Keratinocyte (primary cell): ENCODE results near the gene LCE6A.

Experiments
- EZH2 ChIP-seq: IDR thresholded peaks from one replicate; pipeline ENCODE4 v1.6.1; 2012; ENCODE audit warnings: inconsistent platforms, mild to moderate bottlenecking, low read length, moderate library complexity
- TF ChIP-seq, protein P1 (sequence below), 3 experiments: IDR thresholded peaks in 1 of 3; conservative IDR thresholded peaks in 1 of 3; optimal IDR thresholded peaks in 1 of 3; 2 replicates in 2 of 3; 3 replicates in 1 of 3; pipeline versions ENCODE3 to v1.5.1; 2011; ENCODE audit warnings: low read length in 3 of 3, mild to moderate bottlenecking in 3 of 3, moderate library complexity in 2 of 3, control low read depth in 1 of 3, inconsistent platforms in 1 of 3; ENCODE audit not compliant: insufficient read depth in 2 of 3; ENCODE audit errors: extremely low read depth in 1 of 3

DNA sequence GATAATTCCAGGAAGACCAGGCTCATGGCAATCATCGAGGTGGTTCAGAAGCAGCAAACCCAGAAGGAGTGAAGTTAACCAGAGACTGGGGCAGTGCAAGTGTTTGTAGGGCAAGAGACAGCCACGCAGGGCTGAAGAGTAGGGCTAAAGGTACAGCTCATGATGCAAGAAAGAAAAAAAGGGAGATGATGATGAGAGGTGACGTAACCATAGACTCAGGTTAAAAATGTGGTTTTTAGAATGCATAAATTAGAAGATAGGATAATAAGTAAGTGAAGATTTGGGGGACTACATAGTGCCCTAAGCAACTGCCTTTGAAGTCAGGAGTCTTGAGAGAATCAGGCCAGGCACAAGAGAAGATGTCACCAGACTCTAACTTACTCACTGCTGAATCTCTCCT lies 17.5 kb downstream of the LCE6A start:
- TF ChIP-seq, protein P1, sequence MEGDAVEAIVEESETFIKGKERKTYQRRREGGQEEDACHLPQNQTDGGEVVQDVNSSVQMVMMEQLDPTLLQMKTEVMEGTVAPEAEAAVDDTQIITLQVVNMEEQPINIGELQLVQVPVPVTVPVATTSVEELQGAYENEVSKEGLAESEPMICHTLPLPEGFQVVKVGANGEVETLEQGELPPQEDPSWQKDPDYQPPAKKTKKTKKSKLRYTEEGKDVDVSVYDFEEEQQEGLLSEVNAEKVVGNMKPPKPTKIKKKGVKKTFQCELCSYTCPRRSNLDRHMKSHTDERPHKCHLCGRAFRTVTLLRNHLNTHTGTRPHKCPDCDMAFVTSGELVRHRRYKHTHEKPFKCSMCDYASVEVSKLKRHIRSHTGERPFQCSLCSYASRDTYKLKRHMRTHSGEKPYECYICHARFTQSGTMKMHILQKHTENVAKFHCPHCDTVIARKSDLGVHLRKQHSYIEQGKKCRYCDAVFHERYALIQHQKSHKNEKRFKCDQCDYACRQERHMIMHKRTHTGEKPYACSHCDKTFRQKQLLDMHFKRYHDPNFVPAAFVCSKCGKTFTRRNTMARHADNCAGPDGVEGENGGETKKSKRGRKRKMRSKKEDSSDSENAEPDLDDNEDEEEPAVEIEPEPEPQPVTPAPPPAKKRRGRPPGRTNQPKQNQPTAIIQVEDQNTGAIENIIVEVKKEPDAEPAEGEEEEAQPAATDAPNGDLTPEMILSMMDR (optimal IDR thresholded peaks at IDR 0.05 in 1 of 3, IDR thresholded peaks at IDR 0.05 in 1 of 3, conservative IDR thresholded peaks at IDR 0.05 in 1 of 3; ENCODE audit: extremely low read depth in 1 of 3, insufficient read depth in 2 of 3, low read length in 3 of 3) = no peak
- TF ChIP-seq EZH2 = no peak
